22Rv1 (cell line): ENCODE measurements around the gene CDK5.

Experiments used
- CTCF ChIP-seq: fragments of 450-650 bp; IDR thresholded peaks from 2 replicates; pipeline ENCODE4 v1.5.1; 2017; ENCODE audit warnings: mild to moderate bottlenecking
- ZFX ChIP-seq: fragments of 450-650 bp; IDR thresholded peaks from 2 replicates; pipeline ENCODE4 v1.6.1; 2017; ENCODE audit warnings: antibody characterized with exemption, borderline replicate concordance

GRCh38 chr7:151031011-151031410 is 26.7 kb downstream of the CDK5 start:
- TF ChIP-seq CTCF (no peak), ZFX (no peak)
